Measurements from ENCODE around the gene NUP160.
"Not testable (repeated sequence)": the region's sequence is repeated elsewhere in the genome, so short reads cannot be mapped to it uniquely, and the experiment has no call there.

DNA sequence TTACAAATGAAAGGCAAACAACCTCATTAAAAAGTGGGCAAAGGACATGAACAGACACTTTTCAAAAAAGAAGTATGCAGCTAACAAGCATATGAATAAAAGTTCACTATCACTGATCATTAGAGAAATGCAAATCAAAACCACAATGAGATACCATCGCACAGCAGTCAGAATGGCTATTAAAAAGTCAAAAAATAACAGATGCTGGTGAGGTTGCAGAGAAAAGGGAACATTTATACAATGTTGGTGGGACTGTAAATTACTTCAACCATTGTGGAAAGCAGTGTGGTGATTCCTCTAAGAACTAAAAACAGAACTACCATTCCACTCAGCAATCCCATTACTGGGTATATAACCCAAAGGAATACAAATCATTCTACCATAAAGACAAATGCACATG lies 18.1 kb downstream of the NUP160 start:
- TF ChIP-seq, protein P1, sequence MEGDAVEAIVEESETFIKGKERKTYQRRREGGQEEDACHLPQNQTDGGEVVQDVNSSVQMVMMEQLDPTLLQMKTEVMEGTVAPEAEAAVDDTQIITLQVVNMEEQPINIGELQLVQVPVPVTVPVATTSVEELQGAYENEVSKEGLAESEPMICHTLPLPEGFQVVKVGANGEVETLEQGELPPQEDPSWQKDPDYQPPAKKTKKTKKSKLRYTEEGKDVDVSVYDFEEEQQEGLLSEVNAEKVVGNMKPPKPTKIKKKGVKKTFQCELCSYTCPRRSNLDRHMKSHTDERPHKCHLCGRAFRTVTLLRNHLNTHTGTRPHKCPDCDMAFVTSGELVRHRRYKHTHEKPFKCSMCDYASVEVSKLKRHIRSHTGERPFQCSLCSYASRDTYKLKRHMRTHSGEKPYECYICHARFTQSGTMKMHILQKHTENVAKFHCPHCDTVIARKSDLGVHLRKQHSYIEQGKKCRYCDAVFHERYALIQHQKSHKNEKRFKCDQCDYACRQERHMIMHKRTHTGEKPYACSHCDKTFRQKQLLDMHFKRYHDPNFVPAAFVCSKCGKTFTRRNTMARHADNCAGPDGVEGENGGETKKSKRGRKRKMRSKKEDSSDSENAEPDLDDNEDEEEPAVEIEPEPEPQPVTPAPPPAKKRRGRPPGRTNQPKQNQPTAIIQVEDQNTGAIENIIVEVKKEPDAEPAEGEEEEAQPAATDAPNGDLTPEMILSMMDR (IDR thresholded peaks at IDR 0.05) = not testable (repeated sequence)
- not testable (repeated sequence) for TF ChIP-seq EZH2phosphoT487, EZH2 (IDR thresholded peaks at IDR 0.05)
